ENCODE measurements around the gene TMEM217. TPM values are rescaled to one million over a fixed set of nuclear protein-coding genes. Genes with fewer than 3 reads are reported as not detected.
A peak's percentile ranks its signal among the peaks of the same experiment; 100 is the strongest.

Gene TMEM217
- total RNA-seq, 2 donors from 2014 or later = 0.41 to 6.2 TPM

- peaks cover 0 to 3% of the 10 kb centered on the region in 2 donors for H3K4me1 ChIP-seq (ENCODE audit: control insufficient read depth in 1 of 2, low read depth in 2 of 2)
- H3K27ac ChIP-seq = no peak overlapping the region
- ATAC-seq (ENCODE audit: insufficient number of reproducible peaks, low FRiP score, low read depth) (no peak), DNase-seq (ENCODE audit: low spot score) (no peak)
- no peaks in the 10 kb centered on the region for H3K27me3 ChIP-seq (replicated peaks; ENCODE audit: insufficient read depth)
- no peaks in the 10 kb centered on the region for H3K9me3 ChIP-seq
- H3K36me3 ChIP-seq = no peaks in the 10 kb centered on the region
- no peak overlapping the region for H3K4me3 ChIP-seq
- no peak for TF ChIP-seq CTCF (IDR thresholded peaks at IDR 0.05)
Observed at GRCh38 chr6:37218511-37218910, 39.4 kb downstream of the TMEM217 start.

- no peak overlapping the region for H3K27ac ChIP-seq
- H3K4me1 ChIP-seq (ENCODE audit: control insufficient read depth in 1 of 2, low read depth in 2 of 2) = peaks cover 0 to 3% of the 10 kb centered on the region in 2 donors
- ATAC-seq (ENCODE audit: insufficient number of reproducible peaks, low FRiP score, low read depth) = no peak
- no peak for TF ChIP-seq CTCF (IDR thresholded peaks at IDR 0.05)
- H3K4me3 ChIP-seq = no peak overlapping the region
- H3K9me3 ChIP-seq = no peaks in the 10 kb centered on the region
- H3K27me3 ChIP-seq (replicated peaks; ENCODE audit: insufficient read depth) = no peaks in the 10 kb centered on the region
- H3K36me3 ChIP-seq = no peaks in the 10 kb centered on the region
- no peak for DNase-seq (ENCODE audit: low spot score)
Observed at GRCh38 chr6:37218061-37218460, 39.9 kb downstream of the TMEM217 start.

- ATAC-seq (ENCODE audit: insufficient number of reproducible peaks, low FRiP score, low read depth) = no peak
- H3K4me3 ChIP-seq = no peak overlapping the region
- H3K27me3 ChIP-seq (replicated peaks; ENCODE audit: insufficient read depth) = no peaks in the 10 kb centered on the region
- H3K36me3 ChIP-seq = no peaks in the 10 kb centered on the region
- H3K4me1 ChIP-seq (ENCODE audit: control insufficient read depth in 1 of 2, low read depth in 2 of 2) = peaks cover 0 to 4% of the 10 kb centered on the region in 2 donors
- no peak for DNase-seq (ENCODE audit: low spot score)
- no peaks in the 10 kb centered on the region for H3K9me3 ChIP-seq
- TF ChIP-seq CTCF (IDR thresholded peaks at IDR 0.05) = no peak
- no peak overlapping the region for H3K27ac ChIP-seq
Observed at GRCh38 chr6:37212268-37212667, 45.7 kb downstream of the TMEM217 start.

- Histone ChIP-seq H3K27me3 (replicated peaks; ENCODE audit: insufficient read depth) (no peaks in the 10 kb centered on the region), H3K4me1 (ENCODE audit: control insufficient read depth in 1 of 2, low read depth in 2 of 2) (peaks cover 0 to 4% of the 10 kb centered on the region in 2 donors), H3K36me3 (no peaks in the 10 kb centered on the region), H3K27ac (no peak overlapping the region), H3K9me3 (no peaks in the 10 kb centered on the region), H3K4me3 (no peak overlapping the region)
- peak; percentile 83 for ATAC-seq (ENCODE audit: insufficient number of reproducible peaks, low FRiP score, low read depth)
- peak; percentile 47 for DNase-seq (ENCODE audit: low spot score)
- TF ChIP-seq CTCF (IDR thresholded peaks at IDR 0.05) = peak; percentile 94
Observed at GRCh38 chr6:37210313-37210968, 47.5 kb downstream of the TMEM217 start.

- H3K4me3 ChIP-seq = no peak overlapping the region
- no peaks in the 10 kb centered on the region for H3K9me3 ChIP-seq
- DNase-seq (ENCODE audit: low spot score) (no peak), ATAC-seq (ENCODE audit: insufficient number of reproducible peaks, low FRiP score, low read depth) (no peak)
- H3K27me3 ChIP-seq (replicated peaks; ENCODE audit: insufficient read depth) = no peaks in the 10 kb centered on the region
- no peak overlapping the region for H3K27ac ChIP-seq
- peaks cover 0 to 4% of the 10 kb centered on the region in 2 donors for H3K4me1 ChIP-seq (ENCODE audit: control insufficient read depth in 1 of 2, low read depth in 2 of 2)
- no peaks in the 10 kb centered on the region for H3K36me3 ChIP-seq
- TF ChIP-seq CTCF (IDR thresholded peaks at IDR 0.05) = no peak
Observed at GRCh38 chr6:37209461-37210205, 48.3 kb downstream of the TMEM217 start.

Data from thoracic aorta (tissue), 2 donors.